H1 (cell line): ENCODE data around the gene IP6K3. TPM values are rescaled to one million over a fixed set of nuclear protein-coding genes. Genes with fewer than 3 reads are reported as not detected.

Experiments
- CTCF ChIA-PET: fragments of 300-600 bp; sonication (Branson Sonifier 250); formaldehyde crosslinking; loops from one replicate; lab custom pipeline; 2021; ENCODE audit not compliant: partially characterized antibody; lab: Charles Lee
- POLR2A ChIA-PET: fragments of 300-600 bp; sonication (Branson Sonifier 250); formaldehyde crosslinking; loops from one replicate; lab custom pipeline; 2021; ENCODE audit warnings: inconsistent platforms; ENCODE audit not compliant: partially characterized antibody; lab: Charles Lee
- DNase-seq, 2 experiments: peaks; one replicate each; pipeline versions ENCODE4 v3.0.0 to v3.0.0-alpha.2; 2010 to 2022; ENCODE audit warnings: low spot score in 2 of 2, low read depth in 1 of 2, mixed read lengths in 1 of 2
- FAIRE-seq: peaks from 2 replicates; lab custom pipeline; 2011; peaks lifted over from hg19 to GRCh38; lab: Jason Lieb, UNC
- H2AFZ ChIP-seq: 2 replicates; pipeline ENCODE4 v1.8.1; 2012; ENCODE audit warnings: low read length, inconsistent platforms
- H2AK5ac ChIP-seq: 2 replicates; pipeline ENCODE4 v1.6.1; 2013; ENCODE audit warnings: low read depth, low read length
- H2BK120ac ChIP-seq: replicated peaks from 2 replicates; pipeline ENCODE3; 2013; ENCODE audit warnings: low read depth, low read length, inconsistent platforms
- H2BK12ac ChIP-seq: 2 replicates; pipeline ENCODE4 v1.6.1; 2013; ENCODE audit warnings: low read depth, low read length
- H2BK15ac ChIP-seq: 2 replicates; pipeline ENCODE4 v1.6.1; 2013; ENCODE audit warnings: low read length
- H2BK20ac ChIP-seq: 2 replicates; pipeline ENCODE4 v1.6.1; 2013; ENCODE audit warnings: low read length
- H2BK5ac ChIP-seq: 2 replicates; pipeline ENCODE4 v1.6.1; 2013; ENCODE audit warnings: low read depth, low read length
- H3K14ac ChIP-seq: 2 replicates; pipeline ENCODE4 v1.6.1; 2013; ENCODE audit warnings: inconsistent platforms; ENCODE audit not compliant: insufficient read length
- H3K18ac ChIP-seq: 2 replicates; pipeline ENCODE4 v1.6.1; 2013; ENCODE audit warnings: low read length; ENCODE audit errors: extremely low read depth
- H3K23ac ChIP-seq: 2 replicates; pipeline ENCODE4 v1.6.1; 2013; ENCODE audit warnings: inconsistent platforms; ENCODE audit not compliant: insufficient read length
- H3K23me2 ChIP-seq: 2 replicates; pipeline ENCODE4 v1.6.1; 2013; ENCODE audit warnings: low read depth, low read length
- H3K27ac ChIP-seq: 2 replicates; pipeline ENCODE4 v1.6.1; 2011; ENCODE audit warnings: low read depth, low read length, inconsistent platforms
- H3K27me3 ChIP-seq, 4 experiments: replicated peaks in 1 of 4; 1 replicate in 1 of 4; 2 replicates in 3 of 4; pipeline versions ENCODE4 v1.6.1 to v1.8.1; 2011 to 2013; ENCODE audit warnings: low read length in 3 of 4, mild to moderate bottlenecking in 3 of 4, inconsistent platforms in 2 of 4, mixed read lengths in 2 of 4, moderate library complexity in 1 of 4; ENCODE audit not compliant: control insufficient read depth in 3 of 4, insufficient read depth in 3 of 4; ENCODE audit errors: extremely low read depth in 1 of 4
- H3K36me3 ChIP-seq, 4 experiments: 2 replicates each; pipeline versions ENCODE4 v1.6.1 to v1.8.1; 2011 to 2013; ENCODE audit warnings: mild to moderate bottlenecking in 4 of 4, low read length in 3 of 4, moderate library complexity in 2 of 4, control low read depth in 1 of 4, inconsistent platforms in 1 of 4; ENCODE audit not compliant: insufficient read depth in 4 of 4, control insufficient read depth in 2 of 4
- H3K4ac ChIP-seq: replicated peaks from 2 replicates; pipeline ENCODE3; 2013; ENCODE audit warnings: low read length, low read depth, mixed read lengths, inconsistent platforms; ENCODE audit not compliant: insufficient read length
- H3K4me1 ChIP-seq, 4 experiments: replicated peaks in 1 of 4; 1 replicate in 1 of 4; 2 replicates in 3 of 4; pipeline versions ENCODE4 v1.6.1 to v1.8.1; 2011 to 2013; ENCODE audit warnings: low read length in 3 of 4, inconsistent platforms in 2 of 4, mixed read lengths in 1 of 4; ENCODE audit not compliant: insufficient read depth in 4 of 4, control insufficient read depth in 3 of 4
- H3K4me2 ChIP-seq, 2 experiments: 2 replicates each; pipeline versions ENCODE4 v1.6.1 to v1.8.1; 2011 to 2013; ENCODE audit warnings: low read depth in 2 of 2, low read length in 2 of 2, control low read depth in 1 of 2, inconsistent platforms in 1 of 2, mild to moderate bottlenecking in 1 of 2; ENCODE audit not compliant: insufficient read depth in 1 of 2
- H3K4me3 ChIP-seq, 4 experiments: fragments of 200-600, 300-600 bp in 1 of 4; sonication (generic), shearing (Covaris generic), sonication (Bioruptor Twin) in 1 of 4; 2 replicates each; pipeline versions ENCODE4 v1.5.1 to v1.8.1; 2011 to 2016; ENCODE audit warnings: low read length in 4 of 4, low read depth in 3 of 4, control low read depth in 2 of 4, inconsistent platforms in 2 of 4, mild to moderate bottlenecking in 2 of 4, mixed read lengths in 1 of 4, moderate library complexity in 1 of 4; ENCODE audit not compliant: insufficient read depth in 2 of 4; ENCODE audit errors: extremely low read depth in 1 of 4
- H3K56ac ChIP-seq: replicated peaks from 2 replicates; pipeline ENCODE3; 2013; ENCODE audit warnings: low read depth, mild to moderate bottlenecking, mixed read lengths, low read length, inconsistent platforms; ENCODE audit not compliant: insufficient read length
- H3K79me1 ChIP-seq: 2 replicates; pipeline ENCODE4 v1.6.1; 2013; ENCODE audit warnings: low read depth, low read length, control low read depth
- H3K79me2 ChIP-seq, 2 experiments: 2 replicates each; pipeline versions ENCODE4 v1.6.1 to v1.8.1; 2012 to 2013; ENCODE audit warnings: low read length in 2 of 2, mild to moderate bottlenecking in 2 of 2, inconsistent platforms in 1 of 2; ENCODE audit not compliant: insufficient read depth in 2 of 2, control insufficient read depth in 1 of 2
- H3K9ac ChIP-seq, 4 experiments: replicated peaks in 1 of 4; 1 replicate in 1 of 4; 2 replicates in 3 of 4; pipeline versions ENCODE4 v1.6.1 to v1.8.1; 2011 to 2013; ENCODE audit warnings: low read depth in 3 of 4, low read length in 3 of 4, control low read depth in 2 of 4, mild to moderate bottlenecking in 2 of 4, moderate library complexity in 2 of 4, inconsistent platforms in 1 of 4; ENCODE audit errors: extremely low read depth in 1 of 4
- H3K9me3 ChIP-seq, 2 experiments: 2 replicates each; pipeline versions ENCODE4 v1.6.1 to v1.8.1; 2012 to 2013; ENCODE audit warnings: mild to moderate bottlenecking in 2 of 2, moderate library complexity in 2 of 2, control low read depth in 1 of 2, inconsistent platforms in 1 of 2, low read depth in 1 of 2, low read length in 1 of 2, mixed read lengths in 1 of 2; ENCODE audit not compliant: insufficient read depth in 2 of 2
- H4K20me1 ChIP-seq, 2 experiments: replicated peaks in 1 of 2; 2 replicates each; pipeline versions ENCODE3 to v1.8.1; 2011 to 2013; ENCODE audit warnings: inconsistent platforms in 2 of 2, low read length in 2 of 2, mild to moderate bottlenecking in 1 of 2; ENCODE audit not compliant: insufficient read depth in 2 of 2, control insufficient read depth in 1 of 2
- H4K5ac ChIP-seq: 2 replicates; pipeline ENCODE4 v1.6.1; 2013; ENCODE audit warnings: low read length, low read depth, mixed read lengths, inconsistent platforms; ENCODE audit not compliant: insufficient read length
- H4K8ac ChIP-seq: 2 replicates; pipeline ENCODE4 v1.8.0; 2013; ENCODE audit warnings: mild to moderate bottlenecking, moderate library complexity, low read length, inconsistent platforms; ENCODE audit not compliant: insufficient read depth; ENCODE audit errors: extremely low read depth
- H4K91ac ChIP-seq: replicated peaks from 2 replicates; pipeline ENCODE3; 2013; ENCODE audit warnings: low read length, mixed read lengths, inconsistent platforms; ENCODE audit not compliant: insufficient read length
- BCL11A ChIP-seq, 2 experiments: IDR thresholded peaks; one replicate each; pipeline ENCODE4 v1.6.1; 2011; ENCODE audit warnings: low read depth in 2 of 2, low read length in 2 of 2, mild to moderate bottlenecking in 2 of 2
- CREB1 ChIP-seq: IDR thresholded peaks from 2 replicates; pipeline ENCODE4 v1.6.1; 2012; ENCODE audit warnings: inconsistent platforms
- KDM1A ChIP-seq: fragments of 200-600, 300-600 bp; sonication (generic); IDR thresholded peaks from 2 replicates; pipeline ENCODE4 v1.7.1; 2016; ENCODE audit warnings: mild to moderate bottlenecking, low read length, borderline replicate concordance
- KDM5A ChIP-seq: fragments of 200-600 bp; IDR thresholded peaks from 2 replicates; pipeline ENCODE4 v1.7.1; 2012; ENCODE audit warnings: mild to moderate bottlenecking, low read length, inconsistent platforms, mixed read lengths
- RNF2 ChIP-seq: fragments of 200-900, 300-1000 bp; sonication (generic); IDR thresholded peaks from 2 replicates; pipeline ENCODE4 v1.7.1; 2016; ENCODE audit warnings: borderline replicate concordance, low read depth, mild to moderate bottlenecking, antibody characterized with exemption, low read length; ENCODE audit not compliant: poor library complexity, severe bottlenecking; ENCODE audit errors: missing control alignments
- RXRA ChIP-seq: IDR thresholded peaks from 2 replicates; pipeline ENCODE4 v1.6.1; 2011; ENCODE audit warnings: low read depth, mild to moderate bottlenecking, low read length, moderate library complexity; ENCODE audit not compliant: insufficient read depth
- SP4 ChIP-seq: IDR thresholded peaks from 2 replicates; pipeline ENCODE4 v1.6.1; 2012; ENCODE audit warnings: low read length, inconsistent platforms
- TAF1 ChIP-seq: IDR thresholded peaks from 2 replicates; pipeline ENCODE4 v1.6.1; 2011; ENCODE audit warnings: mild to moderate bottlenecking, low read depth, low read length
- TEAD4 ChIP-seq: IDR thresholded peaks from 2 replicates; pipeline ENCODE4 v1.6.1; 2012; ENCODE audit warnings: low read depth, low read length, inconsistent platforms, mixed read lengths
- YY1 ChIP-seq: IDR thresholded peaks from 2 replicates; pipeline ENCODE4 v1.6.1; 2011; ENCODE audit warnings: low read depth, mild to moderate bottlenecking, low read length
- ZNF274 ChIP-seq: IDR thresholded peaks from 2 replicates; pipeline ENCODE4 v1.7.0; 2012; ENCODE audit warnings: low read length, borderline replicate concordance; ENCODE audit errors: extremely low read depth
- WGBS, 2 experiments: shearing (Covaris generic) in 1 of 2; methylation state at CpG; one replicate each; pipeline versions ENCODE4 v1.1.6 to v1.1.7; 2013 to 2015; ENCODE audit warnings: low lambda C conversion rate in 2 of 2, mixed read lengths in 2 of 2, inconsistent platforms in 1 of 2, low coverage in 1 of 2, missing lambda C conversion rate in 1 of 2; ENCODE audit not compliant: insufficient replicate concordance in 2 of 2, insufficient coverage in 1 of 2, insufficient read length in 1 of 2; ENCODE audit errors: extremely low coverage in 1 of 2, missing lambda C conversion rate in 1 of 2; 5-methylcytosine and 5-hydroxymethylcytosine counted together
- polyA plus RNA-seq, 7 experiments: library from polyadenylated mRNA; depleted of rRNA in 3 of 7; stranded (reverse) in 5 of 7; unstranded in 2 of 7; fragments of >200 nt in 5 of 7; fragments of 200-250 nt in 2 of 7; gene quantifications; 1 replicate in 5 of 7; 2 replicates in 1 of 7; 4 replicates in 1 of 7; pipeline versions ENCODE4 v1.2.1 to v1.2.3, GENCODE V29; 2011 to 2013; ENCODE audit warnings: missing spikeins in 2 of 7, mixed read lengths in 2 of 7
- total RNA-seq: library from RNA; stranded (reverse); fragmentation: NEBNext Ultra II Directional; extraction: Animal tissue kit (Norgen Biotek cat#: 25700); gene quantifications from 2 replicates; pipeline ENCODE4 v1.2.1, GENCODE V29; 2021

IP6K3 gene
- total and polyA plus RNA-seq, 2 of the 8 experiments (the other 6 are each of a cell fraction or from before 2014, with no cell fraction given): 0.22 to 0.73 TPM

- Histone ChIP-seq H2AK5ac (no peak overlapping the region; the same call in 1 of the 2 replicates), H3K14ac (no peak overlapping the region), H2BK120ac (no peak overlapping the region), H3K4me2 (no peak overlapping the region), H2AFZ (no peak overlapping the region), H4K8ac (no peak overlapping the region), H2BK5ac (no peak overlapping the region), H3K23ac (no peak overlapping the region), H4K20me1 (no peaks in the 10 kb centered on the region), H3K79me1 (no peaks in the 10 kb centered on the region), H2BK12ac (no peak overlapping the region), H3K4me3 (no peak overlapping the region), H3K27me3 (no peaks in the 10 kb centered on the region), H3K4me1 (peaks cover 0 to 8% (median 3%) of the 10 kb centered on the region in 4 experiments; a peak in 4 of 7 replicates), H2BK20ac (no peak overlapping the region), H3K23me2 (no peaks in the 10 kb centered on the region), H3K27ac (no peak overlapping the region), H3K36me3 (no peaks in the 10 kb centered on the region), H4K5ac (no peak overlapping the region), H3K9ac (no peak overlapping the region), H3K4ac (no peak overlapping the region), H3K9me3 (no peaks in the 10 kb centered on the region), H2BK15ac (no peak overlapping the region), H3K56ac (no peak overlapping the region), H3K79me2 (no peaks in the 10 kb centered on the region), H3K18ac (no peak overlapping the region), H4K91ac (no peak overlapping the region)
- TF ChIP-seq KDM1A (no peak), TAF1 (no peak), RNF2 (no peak), CREB1 (no peak), KDM5A (no peak), RXRA (no peak), YY1 (no peak), BCL11A (IDR thresholded peaks at IDR 0.05; ENCODE audit: low read depth in 2 of 2, low read length in 2 of 2) (no peak), ZNF274 (no peak), TEAD4 (no peak), SP4 (no peak)
- POLR2A ChIA-PET: interaction anchor here (0.6 to 1.5 kb wide), 3 partner anchors 8 to 18 kb away, joined by 3 to 7 read pairs (median 3); partner anchors contain the start of gene IP6K3
- 95% methylated on average over 11 of the region's 11 CpGs; no CpG with 5 or more reads in 1 of the 2 experiments for WGBS, 2 experiments
- DNase-seq (no peak), FAIRE-seq (no peak)
- CTCF ChIA-PET: interaction anchor here (11.5 to 12.1 kb wide), 3 partner anchors 5 to 19 kb away, joined by 156 to 171 read pairs (median 171); partner anchors contain the start of gene IP6K3
These were observed 7.5 kb upstream of the IP6K3 start for GRCh38 chr6:33754222-33754621.
